HEK293 (cell line): ENCODE measurements around the gene LMO1.

Experiments
- BCL6B ChIP-seq: fragments of 450-650 bp; formaldehyde crosslinking; IDR thresholded peaks from 2 replicates; pipeline ENCODE4 v1.5.1; 2017; ENCODE audit warnings: missing biosample characterization, missing genetic modification characterization
- FEZF1 ChIP-seq: fragments of 450-650 bp; formaldehyde crosslinking; IDR thresholded peaks from 2 replicates; pipeline ENCODE4 v1.5.1; 2016; ENCODE audit warnings: missing biosample characterization, missing genetic modification characterization
- PRDM6 ChIP-seq: fragments of 450-650 bp; formaldehyde crosslinking; IDR thresholded peaks from 2 replicates; pipeline ENCODE4 v1.5.1; 2017; ENCODE audit warnings: missing biosample characterization, missing genetic modification characterization
- TRIM28 ChIP-seq: IDR thresholded peaks from 2 replicates; pipeline ENCODE4 v1.6.1; 2011; ENCODE audit warnings: low read length, control low read depth, borderline replicate concordance
- ZBTB44 ChIP-seq: fragments of 450-650 bp; IDR thresholded peaks from 2 replicates; pipeline ENCODE4 v1.5.1; 2018; ENCODE audit warnings: missing biosample characterization, mild to moderate bottlenecking, missing genetic modification characterization
- ZBTB49 ChIP-seq: fragments of 450-650 bp; formaldehyde crosslinking; IDR thresholded peaks from 2 replicates; pipeline ENCODE4 v1.5.1; 2016; ENCODE audit warnings: missing biosample characterization, missing genetic modification characterization, low read depth
- ZBTB6 ChIP-seq: fragments of 450-650 bp; formaldehyde crosslinking; IDR thresholded peaks from 2 replicates; pipeline ENCODE4 v1.5.1; 2017; ENCODE audit warnings: missing biosample characterization, missing genetic modification characterization
- ZNF10 ChIP-seq: fragments of 450-650 bp; formaldehyde crosslinking; IDR thresholded peaks from 2 replicates; pipeline ENCODE4 v1.5.1; 2017; ENCODE audit warnings: missing biosample characterization, missing genetic modification characterization
- ZNF146 ChIP-seq: fragments of 450-650 bp; formaldehyde crosslinking; IDR thresholded peaks from 2 replicates; pipeline ENCODE4 v1.5.1; 2016; ENCODE audit warnings: missing biosample characterization, missing genetic modification characterization
- ZNF214 ChIP-seq: fragments of 450-650 bp; formaldehyde crosslinking; IDR thresholded peaks from 2 replicates; pipeline ENCODE4 v1.5.1; 2017; ENCODE audit warnings: missing biosample characterization, mild to moderate bottlenecking, missing genetic modification characterization, borderline replicate concordance
- ZNF510 ChIP-seq: fragments of 450-650 bp; formaldehyde crosslinking; IDR thresholded peaks from 2 replicates; pipeline ENCODE4 v1.5.1; 2018; ENCODE audit warnings: mild to moderate bottlenecking, missing genetic modification characterization, missing biosample characterization; ENCODE audit not compliant: insufficient replicate concordance
- ZNF571 ChIP-seq: fragments of 450-650 bp; formaldehyde crosslinking; IDR thresholded peaks from 2 replicates; pipeline ENCODE4 v1.5.0; 2017; ENCODE audit warnings: missing biosample characterization, missing genetic modification characterization
- ZNF596 ChIP-seq: fragments of 450-650 bp; IDR thresholded peaks from 2 replicates; pipeline ENCODE4 v1.5.0; 2018; ENCODE audit warnings: missing biosample characterization, mild to moderate bottlenecking, missing genetic modification characterization, moderate library complexity
- ZNF639 ChIP-seq: fragments of 450-650 bp; formaldehyde crosslinking; IDR thresholded peaks from 2 replicates; pipeline ENCODE4 v1.5.1; 2016; ENCODE audit warnings: missing biosample characterization, missing genetic modification characterization
- ZNF645 ChIP-seq: fragments of 450-650 bp; formaldehyde crosslinking; IDR thresholded peaks from 2 replicates; pipeline ENCODE4; 2016; ENCODE audit warnings: missing biosample characterization, missing genetic modification characterization
- ZNF768 ChIP-seq: fragments of 450-650 bp; formaldehyde crosslinking; IDR thresholded peaks from 2 replicates; pipeline ENCODE4 v1.5.1; 2018; ENCODE audit warnings: missing biosample characterization, mild to moderate bottlenecking, missing genetic modification characterization
- ZNF785 ChIP-seq: fragments of 450-650 bp; formaldehyde crosslinking; IDR thresholded peaks from 2 replicates; pipeline ENCODE4 v1.5.1; 2016; ENCODE audit warnings: missing biosample characterization, missing genetic modification characterization
- ZNF830 ChIP-seq: fragments of 450-650 bp; IDR thresholded peaks from 2 replicates; pipeline ENCODE4 v1.5.0; 2018; ENCODE audit warnings: missing biosample characterization, missing genetic modification characterization, low read depth, mild to moderate bottlenecking, moderate library complexity
- ZSCAN5A ChIP-seq: fragments of 450-650 bp; formaldehyde crosslinking; IDR thresholded peaks from 2 replicates; pipeline ENCODE4 v1.5.1; 2016; ENCODE audit warnings: missing biosample characterization, missing genetic modification characterization
- TF ChIP-seq, protein P1 (sequence below): fragments of 450-650 bp; formaldehyde crosslinking; IDR thresholded peaks from 2 replicates; pipeline ENCODE4 v1.5.0; 2017; ENCODE audit warnings: missing biosample characterization, missing genetic modification characterization, borderline replicate concordance
- TF ChIP-seq, protein P2 (sequence below): fragments of 450-650 bp; formaldehyde crosslinking; optimal IDR thresholded peaks from 2 replicates; pipeline ENCODE3; 2016; ENCODE audit warnings: missing biosample characterization, mild to moderate bottlenecking, missing genetic modification characterization

The LMO1 gene

GRCh38 chr11:8229299-8230177, 34.1 kb downstream of the LMO1 start (continued):
- TF ChIP-seq ZNF639 (tag by site-specific recombination) (no peak; the same call in 1 of the 2 replicates), ZNF510 (no peak), ZNF830 (tag by site-specific recombination) (no peak), ZNF645 (tag by site-specific recombination) (no peak), ZNF571 (tag by site-specific recombination) (no peak), ZNF146 (tag by site-specific recombination) (no peak), FEZF1 (peak; percentile 38; the same call in 1 of the 2 replicates), BCL6B (no peak), PRDM6 (no peak), ZSCAN5A (no peak), ZBTB6 (no peak; the same call in 1 of the 2 replicates), ZNF10 (tag by site-specific recombination) (0 out of 2 replicates have a peak, but pooled peaks have one; percentile 25), ZNF214 (tag by site-specific recombination) (no peak), ZNF785 (tag by site-specific recombination) (no peak), ZNF596 (tag by site-specific recombination) (no peak), ZBTB44 (peak; percentile 90), ZNF768 (tag by site-specific recombination) (no peak), ZBTB49 (tag by site-specific recombination) (no peak), TRIM28 (no peak)
- TF ChIP-seq, protein P1, sequence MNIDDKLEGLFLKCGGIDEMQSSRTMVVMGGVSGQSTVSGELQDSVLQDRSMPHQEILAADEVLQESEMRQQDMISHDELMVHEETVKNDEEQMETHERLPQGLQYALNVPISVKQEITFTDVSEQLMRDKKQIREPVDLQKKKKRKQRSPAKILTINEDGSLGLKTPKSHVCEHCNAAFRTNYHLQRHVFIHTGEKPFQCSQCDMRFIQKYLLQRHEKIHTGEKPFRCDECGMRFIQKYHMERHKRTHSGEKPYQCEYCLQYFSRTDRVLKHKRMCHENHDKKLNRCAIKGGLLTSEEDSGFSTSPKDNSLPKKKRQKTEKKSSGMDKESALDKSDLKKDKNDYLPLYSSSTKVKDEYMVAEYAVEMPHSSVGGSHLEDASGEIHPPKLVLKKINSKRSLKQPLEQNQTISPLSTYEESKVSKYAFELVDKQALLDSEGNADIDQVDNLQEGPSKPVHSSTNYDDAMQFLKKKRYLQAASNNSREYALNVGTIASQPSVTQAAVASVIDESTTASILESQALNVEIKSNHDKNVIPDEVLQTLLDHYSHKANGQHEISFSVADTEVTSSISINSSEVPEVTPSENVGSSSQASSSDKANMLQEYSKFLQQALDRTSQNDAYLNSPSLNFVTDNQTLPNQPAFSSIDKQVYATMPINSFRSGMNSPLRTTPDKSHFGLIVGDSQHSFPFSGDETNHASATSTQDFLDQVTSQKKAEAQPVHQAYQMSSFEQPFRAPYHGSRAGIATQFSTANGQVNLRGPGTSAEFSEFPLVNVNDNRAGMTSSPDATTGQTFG, result no peak
- TF ChIP-seq, protein P2, sequence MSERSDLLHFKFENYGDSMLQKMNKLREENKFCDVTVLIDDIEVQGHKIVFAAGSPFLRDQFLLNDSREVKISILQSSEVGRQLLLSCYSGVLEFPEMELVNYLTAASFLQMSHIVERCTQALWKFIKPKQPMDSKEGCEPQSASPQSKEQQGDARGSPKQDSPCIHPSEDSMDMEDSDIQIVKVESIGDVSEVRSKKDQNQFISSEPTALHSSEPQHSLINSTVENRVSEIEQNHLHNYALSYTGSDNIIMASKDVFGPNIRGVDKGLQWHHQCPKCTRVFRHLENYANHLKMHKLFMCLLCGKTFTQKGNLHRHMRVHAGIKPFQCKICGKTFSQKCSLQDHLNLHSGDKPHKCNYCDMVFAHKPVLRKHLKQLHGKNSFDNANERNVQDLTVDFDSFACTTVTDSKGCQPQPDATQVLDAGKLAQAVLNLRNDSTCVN, result no peak
